ENCODE data around the gene SUN5.

DNA sequence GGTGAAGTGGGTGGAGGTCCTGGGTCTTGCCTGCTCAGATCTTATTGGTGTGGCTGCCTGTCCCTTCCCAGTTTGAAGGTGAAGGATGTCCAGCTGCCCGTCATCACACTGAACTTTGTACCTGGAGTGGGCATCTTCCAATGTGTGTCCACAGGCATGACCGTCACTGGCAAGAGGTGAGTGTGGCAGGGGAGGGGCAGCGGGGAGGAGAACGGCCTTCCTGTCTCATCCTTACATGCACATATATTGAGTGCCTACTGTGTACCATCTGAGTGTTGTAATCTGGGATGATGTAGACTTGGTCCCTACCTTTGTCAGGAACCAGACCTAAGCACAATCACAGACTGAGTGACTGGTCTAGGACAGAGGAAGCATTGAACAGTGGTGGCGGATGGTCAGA is 29.9 kb upstream of the SUN5 start:
- TF ChIP-seq, protein P1, sequence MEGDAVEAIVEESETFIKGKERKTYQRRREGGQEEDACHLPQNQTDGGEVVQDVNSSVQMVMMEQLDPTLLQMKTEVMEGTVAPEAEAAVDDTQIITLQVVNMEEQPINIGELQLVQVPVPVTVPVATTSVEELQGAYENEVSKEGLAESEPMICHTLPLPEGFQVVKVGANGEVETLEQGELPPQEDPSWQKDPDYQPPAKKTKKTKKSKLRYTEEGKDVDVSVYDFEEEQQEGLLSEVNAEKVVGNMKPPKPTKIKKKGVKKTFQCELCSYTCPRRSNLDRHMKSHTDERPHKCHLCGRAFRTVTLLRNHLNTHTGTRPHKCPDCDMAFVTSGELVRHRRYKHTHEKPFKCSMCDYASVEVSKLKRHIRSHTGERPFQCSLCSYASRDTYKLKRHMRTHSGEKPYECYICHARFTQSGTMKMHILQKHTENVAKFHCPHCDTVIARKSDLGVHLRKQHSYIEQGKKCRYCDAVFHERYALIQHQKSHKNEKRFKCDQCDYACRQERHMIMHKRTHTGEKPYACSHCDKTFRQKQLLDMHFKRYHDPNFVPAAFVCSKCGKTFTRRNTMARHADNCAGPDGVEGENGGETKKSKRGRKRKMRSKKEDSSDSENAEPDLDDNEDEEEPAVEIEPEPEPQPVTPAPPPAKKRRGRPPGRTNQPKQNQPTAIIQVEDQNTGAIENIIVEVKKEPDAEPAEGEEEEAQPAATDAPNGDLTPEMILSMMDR (IDR thresholded peaks at IDR 0.05; ENCODE audit: extremely low read depth in 1 of 2, insufficient read depth in 1 of 2, low read depth in 1 of 2, low read length in 2 of 2) = no peak
- TF ChIP-seq, protein P2, sequence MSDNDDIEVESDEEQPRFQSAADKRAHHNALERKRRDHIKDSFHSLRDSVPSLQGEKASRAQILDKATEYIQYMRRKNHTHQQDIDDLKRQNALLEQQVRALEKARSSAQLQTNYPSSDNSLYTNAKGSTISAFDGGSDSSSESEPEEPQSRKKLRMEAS (IDR thresholded peaks at IDR 0.05; ENCODE audit: insufficient read depth, insufficient read length) = no peak
- TF ChIP-seq EZH2 (IDR thresholded peaks at IDR 0.05; ENCODE audit: borderline replicate concordance, low read depth, low read length, severe bottlenecking) (no peak), POLR2AphosphoS5 (IDR thresholded peaks at IDR 0.05; ENCODE audit: insufficient read depth, low read depth, low read length) (no peak), POLR2A (IDR thresholded peaks at IDR 0.05; ENCODE audit: low read depth, low read length) (no peak)
